HEK293 (cell line): Measurements from ENCODE around the gene ARHGEF11.

ENCODE experiments used
- ZBTB44 ChIP-seq: fragments of 450-650 bp; IDR thresholded peaks from 2 replicates; pipeline ENCODE4 v1.5.1; 2018; ENCODE audit warnings: missing biosample characterization, mild to moderate bottlenecking, missing genetic modification characterization
- ZNF416 ChIP-seq: fragments of 450-650 bp; formaldehyde crosslinking; IDR thresholded peaks from 2 replicates; pipeline ENCODE4 v1.5.1; 2016; ENCODE audit warnings: missing biosample characterization, missing genetic modification characterization
- TF ChIP-seq, protein P1 (sequence below): fragments of 450-650 bp; formaldehyde crosslinking; IDR thresholded peaks from 2 replicates; pipeline ENCODE4 v1.5.1; 2016; ENCODE audit warnings: missing biosample characterization, missing genetic modification characterization
- TF ChIP-seq, protein P2 (sequence below): fragments of 450-650 bp; formaldehyde crosslinking; IDR thresholded peaks from 2 replicates; pipeline ENCODE4 v1.5.1; 2016; ENCODE audit warnings: missing biosample characterization, missing genetic modification characterization

- TF ChIP-seq, protein P1, sequence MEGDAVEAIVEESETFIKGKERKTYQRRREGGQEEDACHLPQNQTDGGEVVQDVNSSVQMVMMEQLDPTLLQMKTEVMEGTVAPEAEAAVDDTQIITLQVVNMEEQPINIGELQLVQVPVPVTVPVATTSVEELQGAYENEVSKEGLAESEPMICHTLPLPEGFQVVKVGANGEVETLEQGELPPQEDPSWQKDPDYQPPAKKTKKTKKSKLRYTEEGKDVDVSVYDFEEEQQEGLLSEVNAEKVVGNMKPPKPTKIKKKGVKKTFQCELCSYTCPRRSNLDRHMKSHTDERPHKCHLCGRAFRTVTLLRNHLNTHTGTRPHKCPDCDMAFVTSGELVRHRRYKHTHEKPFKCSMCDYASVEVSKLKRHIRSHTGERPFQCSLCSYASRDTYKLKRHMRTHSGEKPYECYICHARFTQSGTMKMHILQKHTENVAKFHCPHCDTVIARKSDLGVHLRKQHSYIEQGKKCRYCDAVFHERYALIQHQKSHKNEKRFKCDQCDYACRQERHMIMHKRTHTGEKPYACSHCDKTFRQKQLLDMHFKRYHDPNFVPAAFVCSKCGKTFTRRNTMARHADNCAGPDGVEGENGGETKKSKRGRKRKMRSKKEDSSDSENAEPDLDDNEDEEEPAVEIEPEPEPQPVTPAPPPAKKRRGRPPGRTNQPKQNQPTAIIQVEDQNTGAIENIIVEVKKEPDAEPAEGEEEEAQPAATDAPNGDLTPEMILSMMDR (tag by site-specific recombination) = no peak
- TF ChIP-seq ZNF416 (tag by site-specific recombination) (no peak), ZBTB44 (tag by site-specific recombination) (no peak)
- TF ChIP-seq, protein P2, sequence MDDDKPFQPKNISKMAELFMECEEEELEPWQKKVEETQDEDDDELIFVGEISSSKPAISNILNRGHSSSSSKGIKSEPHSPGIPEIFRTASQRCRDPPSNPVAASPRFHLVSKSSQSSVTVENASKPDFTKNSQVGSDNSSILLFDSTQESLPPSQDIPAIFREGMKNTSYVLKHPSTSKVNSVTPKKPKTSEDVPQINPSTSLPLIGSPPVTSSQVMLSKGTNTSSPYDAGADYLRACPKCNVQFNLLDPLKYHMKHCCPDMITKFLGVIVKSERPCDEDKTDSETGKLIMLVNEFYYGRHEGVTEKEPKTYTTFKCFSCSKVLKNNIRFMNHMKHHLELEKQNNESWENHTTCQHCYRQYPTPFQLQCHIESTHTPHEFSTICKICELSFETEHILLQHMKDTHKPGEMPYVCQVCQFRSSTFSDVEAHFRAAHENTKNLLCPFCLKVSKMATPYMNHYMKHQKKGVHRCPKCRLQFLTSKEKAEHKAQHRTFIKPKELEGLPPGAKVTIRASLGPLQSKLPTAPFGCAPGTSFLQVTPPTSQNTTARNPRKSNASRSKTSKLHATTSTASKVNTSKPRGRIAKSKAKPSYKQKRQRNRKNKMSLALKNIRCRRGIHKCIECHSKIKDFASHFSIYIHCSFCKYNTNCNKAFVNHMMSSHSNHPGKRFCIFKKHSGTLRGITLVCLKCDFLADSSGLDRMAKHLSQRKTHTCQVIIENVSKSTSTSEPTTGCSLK (tag by site-specific recombination) = no peak
These were observed 103.9 kb downstream of the ARHGEF11 start for GRCh38 chr1:156941675-156942074.
